ENCODE results near the gene TM6SF1.
"Not testable (repeated sequence)": the region's sequence is repeated elsewhere in the genome, so short reads cannot be mapped to it uniquely, and the experiment has no call there.

Gene TM6SF1

GRCh38 chr15:83129791-83130190, 22.3 kb downstream of the TM6SF1 start:
- Histone ChIP-seq H3K27ac (ENCODE audit: low read depth in 2 of 2, low read length in 2 of 2) (no peak overlapping the region), H3K9ac (ENCODE audit: low read depth in 1 of 2, low read length in 2 of 2) (no peak overlapping the region), H3K9me3 (ENCODE audit: control insufficient read depth in 2 of 2, low read length in 2 of 2) (no peaks in the 10 kb centered on the region), H3K4me1 (ENCODE audit: control insufficient read depth in 2 of 2, insufficient read depth in 2 of 2, low read length in 2 of 2) (no peaks in the 10 kb centered on the region), H3K4me3 (ENCODE audit: low read length in 2 of 2) (no peak overlapping the region), H3K27me3 (ENCODE audit: control insufficient read depth in 2 of 2, insufficient read depth in 2 of 2, low read length in 2 of 2) (no peaks in the 10 kb centered on the region), H3K36me3 (ENCODE audit: control insufficient read depth in 2 of 2, insufficient read depth in 2 of 2, low read length in 2 of 2) (no peaks in the 10 kb centered on the region)

- Histone ChIP-seq H3K9ac (ENCODE audit: low read depth in 1 of 2, low read length in 2 of 2) (no peak overlapping the region), H3K27me3 (ENCODE audit: control insufficient read depth in 2 of 2, insufficient read depth in 2 of 2, low read length in 2 of 2) (no peaks in the 10 kb centered on the region), H3K4me1 (ENCODE audit: control insufficient read depth in 2 of 2, insufficient read depth in 2 of 2, low read length in 2 of 2) (no peaks in the 10 kb centered on the region), H3K36me3 (ENCODE audit: control insufficient read depth in 2 of 2, insufficient read depth in 2 of 2, low read length in 2 of 2) (no peaks in the 10 kb centered on the region), H3K4me3 (ENCODE audit: low read length in 2 of 2) (no peak overlapping the region), H3K9me3 (ENCODE audit: control insufficient read depth in 2 of 2, low read length in 2 of 2) (no peaks in the 10 kb centered on the region), H3K27ac (ENCODE audit: low read depth in 2 of 2, low read length in 2 of 2) (no peak overlapping the region)
These were observed 25.5 kb downstream of the TM6SF1 start for GRCh38 chr15:83132861-83133523.

GRCh38 chr15:83142151-83142550, 34.7 kb downstream of the TM6SF1 start:
- not testable (repeated sequence) for H3K9me3 ChIP-seq (ENCODE audit: control insufficient read depth in 2 of 2, low read length in 2 of 2); H3K9ac ChIP-seq (ENCODE audit: low read depth in 1 of 2, low read length in 2 of 2); H3K4me1 ChIP-seq (ENCODE audit: control insufficient read depth in 2 of 2, insufficient read depth in 2 of 2, low read length in 2 of 2); H3K27ac ChIP-seq (ENCODE audit: low read depth in 2 of 2, low read length in 2 of 2); H3K4me3 ChIP-seq (ENCODE audit: low read length in 2 of 2); H3K36me3 ChIP-seq (ENCODE audit: control insufficient read depth in 2 of 2, insufficient read depth in 2 of 2, low read length in 2 of 2); H3K27me3 ChIP-seq (ENCODE audit: control insufficient read depth in 2 of 2, insufficient read depth in 2 of 2, low read length in 2 of 2)

- no peaks in the 10 kb centered on the region for H3K27me3 ChIP-seq (ENCODE audit: control insufficient read depth in 2 of 2, insufficient read depth in 2 of 2, low read length in 2 of 2)
- no peaks in the 10 kb centered on the region for H3K36me3 ChIP-seq (ENCODE audit: control insufficient read depth in 2 of 2, insufficient read depth in 2 of 2, low read length in 2 of 2)
- no peak overlapping the region for H3K4me3 ChIP-seq (ENCODE audit: low read length in 2 of 2)
These were observed 37.3 kb downstream of the TM6SF1 start for GRCh38 chr15:83144771-83145170.

GRCh38 chr15:83153288-83153687, 45.8 kb downstream of the TM6SF1 start:
- Histone ChIP-seq H3K9ac (ENCODE audit: low read depth in 1 of 2, low read length in 2 of 2) (no peak overlapping the region), H3K4me1 (ENCODE audit: control insufficient read depth in 2 of 2, insufficient read depth in 2 of 2, low read length in 2 of 2) (no peaks in the 10 kb centered on the region), H3K4me3 (ENCODE audit: low read length in 2 of 2) (no peak overlapping the region), H3K27me3 (ENCODE audit: control insufficient read depth in 2 of 2, insufficient read depth in 2 of 2, low read length in 2 of 2) (no peaks in the 10 kb centered on the region), H3K27ac (ENCODE audit: low read depth in 2 of 2, low read length in 2 of 2) (no peak overlapping the region), H3K9me3 (ENCODE audit: control insufficient read depth in 2 of 2, low read length in 2 of 2) (no peaks in the 10 kb centered on the region), H3K36me3 (ENCODE audit: control insufficient read depth in 2 of 2, insufficient read depth in 2 of 2, low read length in 2 of 2) (no peaks in the 10 kb centered on the region)

More at GRCh38 chr15:83144771-83145170, 37.3 kb downstream of the TM6SF1 start:
- Histone ChIP-seq H3K4me1 (ENCODE audit: control insufficient read depth in 2 of 2, insufficient read depth in 2 of 2, low read length in 2 of 2) (no peaks in the 10 kb centered on the region), H3K9me3 (ENCODE audit: control insufficient read depth in 2 of 2, low read length in 2 of 2) (no peaks in the 10 kb centered on the region), H3K27ac (ENCODE audit: low read depth in 2 of 2, low read length in 2 of 2) (no peak overlapping the region), H3K9ac (ENCODE audit: low read depth in 1 of 2, low read length in 2 of 2) (no peak overlapping the region)

GRCh38 chr15:83155942-83156341, 48.5 kb downstream of the TM6SF1 start:
- Histone ChIP-seq H3K9me3 (ENCODE audit: control insufficient read depth in 2 of 2, low read length in 2 of 2) (no peaks in the 10 kb centered on the region), H3K9ac (ENCODE audit: low read depth in 1 of 2, low read length in 2 of 2) (no peak overlapping the region), H3K36me3 (ENCODE audit: control insufficient read depth in 2 of 2, insufficient read depth in 2 of 2, low read length in 2 of 2) (no peaks in the 10 kb centered on the region), H3K27me3 (ENCODE audit: control insufficient read depth in 2 of 2, insufficient read depth in 2 of 2, low read length in 2 of 2) (no peaks in the 10 kb centered on the region), H3K4me3 (ENCODE audit: low read length in 2 of 2) (no peak overlapping the region), H3K4me1 (ENCODE audit: control insufficient read depth in 2 of 2, insufficient read depth in 2 of 2, low read length in 2 of 2) (no peaks in the 10 kb centered on the region), H3K27ac (ENCODE audit: low read depth in 2 of 2, low read length in 2 of 2) (no peak overlapping the region)

- H3K4me3 ChIP-seq (ENCODE audit: low read length in 2 of 2) = no peak overlapping the region
- no peak overlapping the region for H3K9ac ChIP-seq (ENCODE audit: low read depth in 1 of 2, low read length in 2 of 2)
- H3K27ac ChIP-seq (ENCODE audit: low read depth in 2 of 2, low read length in 2 of 2) = no peak overlapping the region
- no peaks in the 10 kb centered on the region for H3K36me3 ChIP-seq (ENCODE audit: control insufficient read depth in 2 of 2, insufficient read depth in 2 of 2, low read length in 2 of 2)
- H3K9me3 ChIP-seq (ENCODE audit: control insufficient read depth in 2 of 2, low read length in 2 of 2) = no peaks in the 10 kb centered on the region
- no peaks in the 10 kb centered on the region for H3K4me1 ChIP-seq (ENCODE audit: control insufficient read depth in 2 of 2, insufficient read depth in 2 of 2, low read length in 2 of 2)
- no peaks in the 10 kb centered on the region for H3K27me3 ChIP-seq (ENCODE audit: control insufficient read depth in 2 of 2, insufficient read depth in 2 of 2, low read length in 2 of 2)
These were observed 50.9 kb downstream of the TM6SF1 start for GRCh38 chr15:83158393-83158792.

- H3K36me3 ChIP-seq (ENCODE audit: control insufficient read depth in 2 of 2, insufficient read depth in 2 of 2, low read length in 2 of 2) = no peaks in the 10 kb centered on the region
These were observed 53.3 kb downstream of the TM6SF1 start for GRCh38 chr15:83160741-83161140.

GRCh38 chr15:83163032-83163431, 55.6 kb downstream of the TM6SF1 start:
- Histone ChIP-seq H3K9me3 (ENCODE audit: control insufficient read depth in 2 of 2, low read length in 2 of 2) (peaks cover 0 to 2% of the 10 kb centered on the region in 2 donors), H3K4me3 (ENCODE audit: low read length in 2 of 2) (no peak overlapping the region), H3K9ac (ENCODE audit: low read depth in 1 of 2, low read length in 2 of 2) (no peak overlapping the region), H3K27me3 (ENCODE audit: control insufficient read depth in 2 of 2, insufficient read depth in 2 of 2, low read length in 2 of 2) (no peaks in the 10 kb centered on the region), H3K36me3 (ENCODE audit: control insufficient read depth in 2 of 2, insufficient read depth in 2 of 2, low read length in 2 of 2) (no peaks in the 10 kb centered on the region), H3K27ac (ENCODE audit: low read depth in 2 of 2, low read length in 2 of 2) (no peak overlapping the region), H3K4me1 (ENCODE audit: control insufficient read depth in 2 of 2, insufficient read depth in 2 of 2, low read length in 2 of 2) (no peaks in the 10 kb centered on the region)

More at GRCh38 chr15:83160741-83161140, 53.3 kb downstream of the TM6SF1 start:
- Histone ChIP-seq H3K27me3 (ENCODE audit: control insufficient read depth in 2 of 2, insufficient read depth in 2 of 2, low read length in 2 of 2) (no peaks in the 10 kb centered on the region), H3K9ac (ENCODE audit: low read depth in 1 of 2, low read length in 2 of 2) (no peak overlapping the region), H3K27ac (ENCODE audit: low read depth in 2 of 2, low read length in 2 of 2) (no peak overlapping the region), H3K4me3 (ENCODE audit: low read length in 2 of 2) (no peak overlapping the region), H3K4me1 (ENCODE audit: control insufficient read depth in 2 of 2, insufficient read depth in 2 of 2, low read length in 2 of 2) (no peaks in the 10 kb centered on the region), H3K9me3 (ENCODE audit: control insufficient read depth in 2 of 2, low read length in 2 of 2) (peaks cover 0 to 2% of the 10 kb centered on the region in 2 donors)

- no peak overlapping the region for H3K4me3 ChIP-seq (ENCODE audit: low read length in 2 of 2)
- no peak overlapping the region for H3K9ac ChIP-seq (ENCODE audit: low read depth in 1 of 2, low read length in 2 of 2)
- H3K4me1 ChIP-seq (ENCODE audit: control insufficient read depth in 2 of 2, insufficient read depth in 2 of 2, low read length in 2 of 2) = no peaks in the 10 kb centered on the region
- H3K27ac ChIP-seq (ENCODE audit: low read depth in 2 of 2, low read length in 2 of 2) = no peak overlapping the region
- no peaks in the 10 kb centered on the region for H3K27me3 ChIP-seq (ENCODE audit: control insufficient read depth in 2 of 2, insufficient read depth in 2 of 2, low read length in 2 of 2)
- peaks cover 0 to 2% of the 10 kb centered on the region in 2 donors for H3K9me3 ChIP-seq (ENCODE audit: control insufficient read depth in 2 of 2, low read length in 2 of 2)
- no peaks in the 10 kb centered on the region for H3K36me3 ChIP-seq (ENCODE audit: control insufficient read depth in 2 of 2, insufficient read depth in 2 of 2, low read length in 2 of 2)
These were observed 56.8 kb downstream of the TM6SF1 start for GRCh38 chr15:83164111-83164770.

All from mucosa of rectum (tissue), 2 donors.